Breast epithelium (tissue), 3 donors: ENCODE results near the gene CD3D.

Experiments
- CTCF ChIP-seq, 3 donors: fragments of 450-650 bp; IDR thresholded peaks; one replicate each; pipeline ENCODE4 v1.5.1; 2016 to 2017; ENCODE audit warnings: antibody characterized with exemption in 3 of 3, mild to moderate bottlenecking in 3 of 3, moderate library complexity in 3 of 3
- POLR2A ChIP-seq: fragments of 450-650 bp; IDR thresholded peaks from one replicate; pipeline ENCODE4 v1.6.1; 2016; ENCODE audit warnings: antibody characterized with exemption, mild to moderate bottlenecking, moderate library complexity
- POLR2AphosphoS5 ChIP-seq, 3 donors: sonication (generic); formaldehyde crosslinking; IDR thresholded peaks; one replicate each; pipeline ENCODE4 v1.6.1; 2017; ENCODE audit warnings: antibody characterized with exemption in 3 of 3

GRCh38 chr11:118319337-118319707 is 23.2 kb downstream of the CD3D start:
- TF ChIP-seq CTCF (IDR thresholded peaks at IDR 0.05), result no peak
- no peak for TF ChIP-seq POLR2AphosphoS5 (IDR thresholded peaks at IDR 0.05)
- TF ChIP-seq POLR2A, result no peak
